Esophagus muscularis mucosa (tissue), 3 donors: ENCODE data around the gene CUX1.

Source experiments
- POLR2A ChIP-seq: fragments of 450-650 bp; IDR thresholded peaks from one replicate; pipeline ENCODE4 v1.6.1; 2017; ENCODE audit warnings: antibody characterized with exemption, moderate library complexity, mild to moderate bottlenecking, low read depth
- TF ChIP-seq, protein P1 (sequence below), 3 experiments: fragments of 200-600 bp in 2 of 3; fragments of 450-650 bp in 1 of 3; sonication (generic) in 2 of 3; IDR thresholded peaks; one replicate each; pipeline ENCODE4 v1.5.1; 2017 to 2019; ENCODE audit warnings: antibody characterized with exemption in 3 of 3, mild to moderate bottlenecking in 2 of 3, moderate library complexity in 1 of 3

DNA sequence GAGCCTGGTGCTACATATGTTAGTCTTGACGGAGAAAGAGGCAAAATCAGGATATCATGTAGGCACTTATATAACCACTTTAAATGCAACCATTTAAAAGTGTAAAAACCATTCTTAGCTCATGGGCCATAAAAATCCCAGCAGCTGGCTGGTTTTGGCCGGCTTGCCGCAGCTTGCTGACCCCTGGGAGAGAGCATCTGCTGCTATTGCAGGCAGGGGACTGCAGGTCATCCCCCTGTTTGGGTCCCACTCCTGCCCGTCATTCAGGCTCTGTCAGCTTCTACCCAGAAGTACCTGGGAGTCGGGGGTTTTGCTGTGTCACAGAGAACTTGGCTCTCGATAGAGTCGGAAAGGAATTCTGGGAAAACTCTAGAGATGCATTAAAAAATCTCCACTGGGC, 187.4 kb downstream of the CUX1 start:
- TF ChIP-seq, protein P1, sequence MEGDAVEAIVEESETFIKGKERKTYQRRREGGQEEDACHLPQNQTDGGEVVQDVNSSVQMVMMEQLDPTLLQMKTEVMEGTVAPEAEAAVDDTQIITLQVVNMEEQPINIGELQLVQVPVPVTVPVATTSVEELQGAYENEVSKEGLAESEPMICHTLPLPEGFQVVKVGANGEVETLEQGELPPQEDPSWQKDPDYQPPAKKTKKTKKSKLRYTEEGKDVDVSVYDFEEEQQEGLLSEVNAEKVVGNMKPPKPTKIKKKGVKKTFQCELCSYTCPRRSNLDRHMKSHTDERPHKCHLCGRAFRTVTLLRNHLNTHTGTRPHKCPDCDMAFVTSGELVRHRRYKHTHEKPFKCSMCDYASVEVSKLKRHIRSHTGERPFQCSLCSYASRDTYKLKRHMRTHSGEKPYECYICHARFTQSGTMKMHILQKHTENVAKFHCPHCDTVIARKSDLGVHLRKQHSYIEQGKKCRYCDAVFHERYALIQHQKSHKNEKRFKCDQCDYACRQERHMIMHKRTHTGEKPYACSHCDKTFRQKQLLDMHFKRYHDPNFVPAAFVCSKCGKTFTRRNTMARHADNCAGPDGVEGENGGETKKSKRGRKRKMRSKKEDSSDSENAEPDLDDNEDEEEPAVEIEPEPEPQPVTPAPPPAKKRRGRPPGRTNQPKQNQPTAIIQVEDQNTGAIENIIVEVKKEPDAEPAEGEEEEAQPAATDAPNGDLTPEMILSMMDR (IDR thresholded peaks at IDR 0.05), result no peak
- no peak for TF ChIP-seq POLR2A
